ENCODE measurements around the gene MTHFR.
A peak's percentile ranks its signal among the peaks of the same experiment; 100 is the strongest.

MTHFR gene

DNA sequence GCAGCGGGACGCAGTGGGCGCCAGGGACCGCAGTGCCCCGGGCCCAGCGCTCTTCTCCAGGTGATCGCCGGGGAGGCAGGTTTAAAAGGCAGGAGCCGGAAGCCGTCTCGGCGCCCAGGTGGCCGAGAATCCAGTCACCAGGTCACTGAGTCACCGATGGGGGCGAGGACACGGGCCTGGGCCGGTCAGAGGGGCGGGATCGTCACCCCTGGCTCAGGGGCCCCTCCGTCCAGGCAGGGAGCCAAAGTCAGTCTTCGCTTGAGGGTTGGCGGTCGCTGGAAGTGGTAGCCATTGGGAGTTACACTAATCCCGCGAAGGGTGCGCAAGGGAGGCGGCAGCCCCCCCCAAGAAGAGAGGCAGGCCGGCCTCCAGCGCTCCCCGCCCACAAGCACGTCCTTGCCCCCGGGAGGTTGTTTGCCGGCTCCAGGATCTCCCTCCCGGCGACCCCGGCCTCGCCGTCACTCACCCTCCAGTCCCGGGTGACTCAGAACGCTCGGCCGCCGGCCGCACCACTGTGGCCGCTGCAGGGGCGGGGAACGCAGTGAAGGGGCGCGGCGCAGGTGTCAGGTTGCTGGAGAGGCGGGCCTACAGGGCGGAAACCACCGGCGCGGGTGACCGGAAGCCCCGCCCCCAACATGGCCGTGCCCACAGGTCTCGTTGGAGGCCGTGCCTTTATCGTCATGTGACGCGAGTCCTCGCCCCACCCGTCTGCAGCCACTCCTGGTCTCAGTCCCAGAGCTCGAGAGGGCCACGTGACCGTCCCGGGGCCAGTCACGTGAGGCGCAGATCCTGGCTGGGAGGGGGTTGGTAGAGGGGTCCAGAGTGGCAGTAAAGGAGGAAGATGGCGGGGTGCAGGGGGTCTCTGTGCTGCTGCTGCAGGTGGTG lies at the start of gene MTHFR, which contains the start of gene CLCN6:
TSS of gene MTHFR (minus strand) at position 543 of the 885 bp plus-strand sequence. CDS start 2,848 bp downstream, outside the sequence.
TSS of gene CLCN6 (plus strand) at position 770 of the 885 bp plus-strand sequence. CDS start at position 842, 72 bp downstream.
- peak; percentile 99 for DNase-seq

DNA sequence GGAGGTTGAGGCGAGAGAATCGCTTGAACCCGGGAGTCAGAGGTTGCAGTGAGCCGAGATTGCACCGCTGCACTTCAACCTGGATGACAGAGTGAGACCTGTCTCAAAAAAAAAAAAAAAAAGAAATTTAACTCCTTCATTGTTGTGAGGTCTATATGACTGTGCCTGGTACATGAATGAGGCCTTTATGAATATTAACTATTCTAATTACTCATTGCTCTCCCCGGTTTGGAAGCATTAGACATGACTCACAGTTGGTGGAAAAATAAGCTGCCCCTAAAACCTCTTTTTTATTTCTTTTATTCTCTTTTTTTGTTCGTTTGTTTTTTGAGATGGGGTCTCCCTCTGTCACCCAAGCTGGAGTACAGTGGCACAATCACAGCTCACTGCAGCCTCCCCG lies 49.7 kb upstream of the MTHFR start:
- no peak for DNase-seq

DNA sequence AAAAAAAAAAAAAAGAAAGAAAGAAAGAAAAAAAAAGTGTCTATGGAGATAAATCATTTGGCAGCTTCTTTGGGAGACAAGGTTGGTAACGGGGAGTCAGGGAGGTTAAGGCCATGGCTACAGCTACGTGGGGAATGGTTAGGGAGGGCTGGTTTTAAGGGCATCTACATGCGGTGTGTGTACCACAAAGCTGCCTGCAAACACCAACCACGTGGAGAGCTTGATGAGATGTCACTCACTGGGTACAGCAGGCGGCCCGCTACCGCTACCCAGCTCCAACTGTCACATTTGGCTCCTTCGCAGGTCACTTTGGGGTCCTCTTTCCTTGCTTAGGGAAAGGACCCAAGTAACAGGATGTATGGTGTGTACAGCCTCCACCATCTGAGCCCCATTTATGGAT lies 48.8 kb upstream of the MTHFR start:
- DNase-seq: peak; percentile 28

DNA sequence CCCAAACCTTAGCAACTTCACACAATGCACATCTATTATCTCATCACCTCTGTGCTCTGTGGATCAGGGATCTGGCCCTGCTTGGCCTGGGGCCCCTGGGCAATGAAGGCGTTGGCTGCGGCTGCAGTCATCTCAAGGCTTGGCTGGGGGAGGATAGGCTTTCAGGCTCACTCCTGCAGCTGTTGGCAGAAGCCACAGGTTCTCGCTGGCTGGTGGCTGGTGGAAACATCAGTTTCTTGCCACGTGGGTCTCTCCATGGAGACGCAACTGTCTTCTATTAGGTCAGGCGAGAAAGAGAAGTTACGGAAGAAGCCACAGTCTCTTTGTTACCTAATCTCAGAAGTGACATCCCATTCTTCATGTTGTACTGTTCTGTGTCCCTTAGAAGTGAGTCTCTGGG lies 45.4 kb upstream of the MTHFR start:
- DNase-seq: peak; percentile 98

DNA sequence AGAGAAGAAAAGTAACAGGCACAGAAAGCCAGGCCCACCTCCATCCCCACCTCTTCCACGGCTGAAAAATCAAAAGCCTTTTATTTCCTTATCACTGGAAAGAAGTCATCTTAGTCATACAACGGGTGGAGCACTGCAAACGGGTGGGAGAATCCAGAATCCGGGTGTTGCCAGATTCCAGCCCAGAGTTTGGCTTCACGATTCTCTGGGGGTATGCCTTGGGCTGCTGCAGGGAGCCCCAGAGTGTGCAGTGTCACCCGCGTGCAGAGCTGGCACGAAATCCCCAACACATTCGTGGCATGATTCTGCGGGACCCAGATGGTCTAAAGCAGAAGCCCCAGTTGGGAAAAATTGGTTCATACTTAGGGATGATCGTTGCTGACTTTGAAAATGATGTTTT lies 44.4 kb upstream of the MTHFR start:
- DNase-seq: no peak

DNA sequence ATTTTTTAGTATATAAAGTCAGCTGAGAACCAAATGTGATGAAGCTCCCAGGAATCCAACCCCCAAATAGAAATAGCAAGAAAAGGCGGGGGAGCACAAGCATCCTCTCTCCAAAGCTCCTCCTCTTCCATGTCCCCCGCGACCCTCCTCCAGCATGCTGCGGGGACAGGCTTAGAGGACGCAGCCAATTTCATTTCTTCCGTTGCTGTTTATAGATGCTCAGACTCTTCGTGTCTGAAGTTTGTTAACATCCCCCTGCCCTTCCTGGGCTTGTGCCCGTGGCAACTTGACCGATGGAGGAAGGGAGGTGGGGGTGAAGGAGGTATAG lies 42.6 kb upstream of the MTHFR start:
- DNase-seq: no peak

DNA sequence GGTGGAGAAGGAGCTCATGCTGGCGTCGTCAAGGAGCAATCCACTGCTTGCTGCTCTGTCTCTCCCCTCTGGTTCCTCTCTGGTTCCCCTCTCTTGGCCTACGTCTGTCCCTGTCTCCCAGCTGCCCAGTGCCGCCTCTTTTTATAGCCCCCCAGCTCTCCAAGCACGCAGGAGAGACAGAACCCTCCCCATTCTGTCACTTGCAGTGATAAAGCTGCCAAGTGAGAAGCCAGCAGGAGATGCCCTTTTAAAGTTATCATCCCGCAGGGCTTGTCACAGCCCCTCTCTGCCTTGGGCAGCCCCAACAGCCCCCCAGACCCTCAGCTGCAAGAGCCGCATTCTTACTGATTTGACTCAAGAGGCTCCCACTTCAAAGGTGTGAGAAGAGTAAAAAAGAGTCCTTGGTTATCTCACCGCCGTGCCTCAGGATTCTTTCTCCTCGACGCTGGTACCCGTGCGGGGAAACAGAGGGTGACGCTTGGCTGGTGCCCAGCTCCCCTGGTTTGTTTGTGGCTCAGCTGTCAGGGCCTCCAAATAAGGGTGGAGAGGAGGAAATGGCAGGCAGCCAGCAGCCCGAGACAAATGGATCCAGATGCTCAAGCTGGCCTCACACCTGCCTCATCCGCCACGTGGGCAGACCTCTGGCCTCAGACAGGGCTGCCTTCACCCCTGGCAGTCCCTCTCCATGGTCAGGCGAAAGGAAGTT lies 42.1 kb upstream of the MTHFR start, which contains the start of gene NPPA:
TSS of gene NPPA (minus strand) at position 117 of the 706 bp plus-strand sequence. CDS start at position 18, 99 bp downstream.
- DNase-seq: no peak

DNA sequence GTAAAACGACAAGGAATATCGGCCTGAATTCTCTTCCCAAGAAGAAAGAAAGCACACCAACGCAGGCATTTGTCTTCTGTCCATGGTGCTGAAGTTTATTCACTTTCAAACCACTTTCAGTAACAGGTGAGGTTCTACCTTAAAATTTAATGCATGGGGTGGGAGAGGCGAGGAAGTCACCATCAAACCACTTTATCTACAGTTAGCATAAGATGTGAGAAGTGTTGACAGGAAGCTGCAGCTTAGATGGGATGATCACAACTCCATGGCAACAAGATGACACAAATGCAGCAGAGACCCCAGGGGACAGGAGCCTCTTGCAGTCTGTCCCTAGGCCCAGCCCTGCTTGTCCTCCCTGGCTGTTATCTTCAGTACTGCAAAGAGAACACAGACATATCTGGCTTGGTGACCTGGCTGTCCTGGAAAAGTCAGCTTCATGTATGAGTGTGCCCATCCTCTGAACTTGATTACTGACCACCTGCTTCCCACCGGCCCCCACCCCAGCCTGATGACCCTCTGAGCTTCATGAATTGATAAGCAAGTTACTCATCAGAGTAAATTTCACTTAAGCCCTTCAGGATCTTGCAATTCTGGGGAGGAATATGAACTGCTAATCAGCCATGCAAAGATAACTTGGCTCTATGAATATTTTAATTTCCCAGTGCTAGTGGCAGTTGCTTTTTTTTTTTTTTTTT lies 40.0 kb upstream of the MTHFR start:
- DNase-seq: no peak

DNA sequence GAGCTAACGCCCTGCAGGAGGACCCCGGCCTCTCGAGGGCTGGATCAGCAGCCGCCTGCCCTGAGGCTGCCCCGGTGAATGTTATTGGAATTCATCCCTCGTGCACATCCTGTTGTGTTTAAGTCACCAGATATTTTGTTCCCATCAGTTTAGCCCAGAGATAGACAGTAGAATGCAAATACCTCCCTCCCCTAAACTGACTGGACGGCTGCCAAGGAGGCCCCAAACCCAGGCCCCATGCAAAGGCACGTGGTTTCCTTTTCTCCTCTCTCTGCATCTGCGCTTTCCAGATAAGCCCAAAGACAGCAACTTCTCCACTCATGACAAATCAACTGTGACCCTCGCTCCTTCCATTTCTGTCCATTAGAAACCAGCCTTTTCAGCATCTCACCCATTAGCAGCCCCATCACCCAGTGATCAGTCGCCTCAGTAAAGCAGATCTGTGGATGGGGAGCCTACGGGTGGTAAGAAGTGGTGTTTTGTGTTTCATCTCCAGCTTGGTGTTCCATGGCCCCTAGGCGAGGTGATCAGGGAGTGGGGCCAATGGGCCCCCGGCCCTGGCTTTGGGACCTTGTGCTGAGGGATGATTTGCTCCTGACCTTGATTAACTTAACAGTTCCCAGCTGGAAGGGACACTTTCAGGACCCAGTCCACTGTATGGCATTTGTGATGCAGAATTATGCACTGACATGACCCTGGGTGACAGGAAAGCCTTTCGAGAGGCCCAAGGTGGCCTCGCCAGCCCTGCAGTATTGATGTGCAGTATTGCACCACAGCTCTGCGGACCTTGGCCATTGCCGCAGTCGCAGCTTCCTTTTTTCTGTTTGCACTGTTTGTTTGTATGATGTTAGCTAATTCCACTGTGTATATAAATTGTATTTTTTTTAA lies 36.6 kb upstream of the MTHFR start:
- DNase-seq: peak; percentile 74

DNA sequence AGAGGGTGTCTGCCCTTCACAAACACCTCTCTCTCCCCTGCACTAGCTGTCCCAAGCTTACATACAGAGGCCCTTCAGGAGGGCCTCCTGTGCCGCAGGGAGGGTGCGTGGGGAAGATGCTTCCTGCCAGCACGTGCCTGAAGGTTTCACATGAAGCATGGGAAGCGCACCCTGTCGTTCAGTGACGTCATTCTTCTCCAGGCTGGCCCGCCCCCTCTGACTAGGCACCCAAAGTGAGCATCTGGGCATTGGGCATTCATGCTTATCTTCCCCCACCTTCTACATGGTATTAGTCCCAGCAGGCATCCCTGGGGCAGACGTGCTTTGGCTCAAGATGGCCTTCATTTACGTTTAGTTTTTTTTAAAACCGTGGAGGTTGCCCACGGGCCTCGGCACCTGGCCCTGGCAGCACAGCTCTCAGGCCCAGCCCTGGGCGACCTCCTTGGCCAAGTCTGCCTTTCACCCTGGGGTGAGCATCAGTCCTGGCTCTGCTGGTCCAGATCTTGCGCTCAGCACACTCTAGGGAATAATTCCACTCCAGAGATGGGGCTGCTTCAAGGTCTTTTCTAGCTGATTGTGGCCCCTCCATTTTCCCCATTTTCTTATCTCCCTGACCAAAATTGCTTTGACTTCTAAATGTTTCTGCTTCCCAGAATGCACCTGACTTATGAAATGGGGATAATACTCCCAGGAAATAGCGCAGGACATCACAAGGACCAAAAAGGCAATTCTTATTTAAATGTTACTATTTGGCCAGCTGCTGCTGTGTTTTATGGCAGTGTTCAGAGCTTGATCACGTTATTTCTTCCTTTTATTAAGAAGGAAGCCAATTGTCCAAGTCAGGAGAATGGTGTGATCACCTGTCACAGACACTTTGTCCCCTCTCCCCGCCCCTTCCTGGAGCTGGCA lies 35.7 kb upstream of the MTHFR start:
- no peak for DNase-seq

DNA sequence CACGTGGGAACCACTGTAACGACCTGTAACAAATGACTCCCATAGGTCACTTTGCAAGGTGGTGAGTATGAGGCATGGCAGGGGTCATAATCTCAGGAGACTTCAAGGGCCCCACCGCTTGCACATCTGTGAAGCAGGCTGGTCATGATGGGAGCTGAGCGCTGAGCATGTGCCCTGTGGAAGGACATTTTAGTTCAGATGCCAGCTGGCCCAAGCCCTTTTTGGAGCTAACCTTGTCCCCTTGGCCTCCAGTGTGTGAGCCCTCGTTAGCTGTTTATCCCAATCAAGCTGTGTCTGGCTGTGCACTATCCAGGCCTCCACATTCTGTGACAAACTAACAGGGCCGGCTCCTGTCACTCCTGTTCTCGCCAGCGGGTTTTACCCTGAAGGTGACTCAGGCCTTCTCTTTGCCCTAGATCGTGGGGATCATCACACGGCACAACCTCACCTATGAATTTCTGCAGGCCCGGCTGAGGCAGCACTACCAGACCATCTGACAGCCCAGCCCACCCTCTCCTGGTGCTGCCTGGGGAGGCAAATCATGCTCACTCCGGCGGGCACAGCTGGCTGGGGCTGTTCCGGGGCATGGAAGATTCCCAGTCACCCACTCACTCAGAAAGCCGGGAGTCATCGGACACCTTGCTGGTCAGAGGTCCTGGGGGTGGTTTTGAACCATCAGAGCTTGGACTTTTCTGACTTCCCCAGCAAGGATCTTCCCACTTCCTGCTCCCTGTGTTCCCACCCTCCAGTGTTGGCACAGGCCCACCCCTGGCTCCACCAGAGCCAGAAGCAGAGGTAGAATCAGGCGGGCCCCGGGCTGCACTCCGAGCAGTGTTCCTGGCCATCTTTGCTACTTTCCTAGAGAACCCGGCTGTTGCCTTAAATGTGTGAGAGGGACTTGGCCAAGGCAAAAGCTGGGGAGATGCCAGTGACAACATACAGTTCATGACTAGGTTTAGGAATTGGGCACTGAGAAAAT lies 34.3 kb upstream of the MTHFR start:
- DNase-seq: no peak

DNA sequence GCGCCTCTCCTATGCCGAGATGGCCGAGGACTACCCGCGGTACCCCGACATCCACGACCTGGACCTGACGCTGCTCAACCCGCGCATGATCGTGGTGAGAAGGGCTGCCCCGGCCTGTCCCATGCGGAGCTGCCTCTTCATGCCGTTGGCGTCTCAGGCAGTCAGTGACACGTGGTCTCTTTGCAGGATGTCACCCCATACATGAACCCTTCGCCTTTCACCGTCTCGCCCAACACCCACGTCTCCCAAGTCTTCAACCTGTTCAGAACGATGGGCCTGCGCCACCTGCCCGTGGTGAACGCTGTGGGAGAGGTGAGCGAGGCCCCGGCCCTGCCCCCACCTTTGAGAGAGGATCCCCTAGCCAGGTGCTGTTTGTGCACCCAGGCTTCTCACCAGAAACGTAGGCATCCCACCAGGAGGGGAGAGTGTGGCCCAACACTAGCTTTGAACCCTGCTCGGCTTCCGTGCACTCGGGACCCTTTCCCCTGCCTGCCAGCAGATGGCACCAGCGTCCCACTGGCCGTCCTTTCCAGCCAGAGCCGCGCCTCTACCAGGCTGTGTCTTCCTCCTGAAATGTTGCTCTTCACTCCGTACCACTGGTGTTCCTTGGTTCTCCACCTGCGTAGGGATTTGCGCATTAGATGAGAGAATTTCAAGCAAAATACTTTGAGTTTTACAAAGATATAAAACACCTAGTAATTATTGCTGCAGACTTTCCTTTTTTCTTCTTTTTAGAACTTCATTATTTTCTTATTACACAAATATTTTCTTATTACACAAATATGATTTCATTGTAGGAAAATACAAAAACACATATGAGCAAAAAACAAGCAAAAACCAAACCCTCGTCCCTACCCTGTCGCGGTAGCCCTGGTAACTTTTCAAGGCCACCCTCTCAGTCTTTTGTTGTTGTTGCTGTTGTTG lies 32.8 kb upstream of the MTHFR start:
- peak; percentile 41 for DNase-seq

DNA sequence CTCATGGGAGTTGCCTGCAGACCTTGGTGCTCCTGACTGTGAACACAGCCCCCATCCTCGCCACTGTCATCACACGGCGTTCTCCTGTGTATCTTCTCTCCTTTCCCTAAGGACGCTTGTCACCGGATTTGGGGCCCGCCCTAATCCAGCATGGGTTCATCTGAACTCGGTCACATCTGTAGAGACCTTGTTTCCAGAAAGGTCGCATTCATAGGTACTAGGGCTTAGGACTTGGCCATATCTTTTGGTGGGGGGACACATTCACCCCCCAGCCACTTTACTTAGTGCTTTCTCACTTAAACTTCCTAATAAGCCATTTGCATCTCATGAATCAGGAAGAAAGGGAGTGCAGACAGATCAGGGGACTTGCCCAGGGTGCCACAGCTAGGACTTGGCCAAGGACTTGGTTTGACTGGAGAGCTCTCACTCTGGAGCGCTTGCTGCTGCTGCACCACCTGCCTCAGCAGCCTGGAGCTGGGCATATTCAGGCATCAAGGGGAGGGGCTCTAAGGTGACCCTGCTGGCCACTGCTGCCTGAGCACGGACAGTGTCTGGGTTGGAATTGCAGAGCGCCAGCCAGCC lies 32.1 kb upstream of the MTHFR start:
- DNase-seq: no peak

DNA sequence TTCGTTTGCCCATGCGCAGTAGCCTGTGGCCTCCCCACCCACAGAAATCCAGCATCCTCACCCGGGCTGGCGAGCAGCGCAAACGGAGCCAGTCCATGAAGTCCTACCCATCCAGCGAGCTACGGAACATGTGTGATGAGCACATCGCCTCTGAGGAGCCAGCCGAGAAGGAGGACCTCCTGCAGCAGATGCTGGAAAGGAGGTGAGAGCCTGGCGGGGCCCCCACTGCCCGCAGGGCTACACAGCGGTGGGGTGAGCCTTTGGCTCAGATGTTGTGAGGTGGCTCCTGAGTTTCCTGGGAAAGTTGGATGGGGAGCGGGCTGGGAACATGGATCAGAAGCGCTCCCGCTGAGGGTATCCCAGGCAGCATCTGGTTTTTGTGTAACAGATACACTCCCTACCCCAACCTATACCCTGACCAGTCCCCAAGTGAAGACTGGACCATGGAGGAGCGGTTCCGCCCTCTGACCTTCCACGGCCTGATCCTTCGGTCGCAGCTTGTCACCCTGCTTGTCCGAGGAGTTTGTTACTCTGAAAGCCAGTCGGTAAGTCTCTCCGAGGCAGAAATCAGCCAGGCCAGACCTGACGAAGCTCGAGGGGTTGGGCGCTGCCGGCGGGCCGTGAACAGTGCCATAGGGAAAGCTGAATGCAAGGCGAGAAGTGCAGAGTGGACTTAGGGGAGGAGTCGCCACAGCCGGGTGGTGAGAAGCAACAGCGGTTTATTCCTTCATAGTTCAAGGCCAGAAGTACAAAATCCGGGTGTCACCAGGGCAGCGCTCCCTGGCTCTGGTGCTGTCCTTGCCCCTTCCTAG lies 31.4 kb upstream of the MTHFR start:
- no peak for DNase-seq

DNA sequence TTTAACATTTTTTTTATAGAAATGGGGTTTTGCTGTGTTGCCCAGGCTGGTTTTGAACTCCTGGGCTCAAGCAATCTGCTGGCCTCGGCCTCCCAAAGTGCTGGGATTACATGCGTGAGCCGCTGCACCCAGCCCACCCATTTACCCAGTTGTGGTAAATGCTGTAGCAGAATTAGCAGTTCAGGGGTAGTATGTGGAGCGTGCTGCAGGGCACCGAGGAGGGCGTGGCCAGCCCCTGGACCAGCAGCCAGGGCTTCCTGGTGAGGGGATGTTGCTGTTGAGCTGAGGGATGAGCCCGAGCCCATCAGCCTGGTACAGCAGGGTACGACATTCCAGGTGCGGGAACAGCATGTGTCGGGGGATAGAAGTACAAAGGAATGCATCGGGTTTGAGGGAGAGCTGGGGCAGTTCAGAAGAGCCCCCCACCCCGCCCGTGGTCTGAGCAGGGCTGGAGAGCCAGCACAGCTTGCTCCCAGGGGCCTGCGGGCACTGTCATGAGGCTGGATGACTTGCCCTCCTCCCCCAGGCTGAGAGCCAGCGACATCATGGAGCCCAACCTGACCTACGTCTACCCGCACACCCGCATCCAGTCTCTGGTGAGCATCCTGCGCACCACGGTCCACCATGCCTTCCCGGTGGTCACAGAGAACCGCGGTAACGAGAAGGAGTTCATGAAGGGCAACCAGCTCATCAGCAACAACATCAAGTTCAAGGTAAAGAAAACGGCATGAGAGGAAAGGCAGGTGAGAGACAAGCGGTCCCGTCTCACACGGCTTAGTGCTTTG lies 29.9 kb upstream of the MTHFR start:
- DNase-seq: no peak

DNA sequence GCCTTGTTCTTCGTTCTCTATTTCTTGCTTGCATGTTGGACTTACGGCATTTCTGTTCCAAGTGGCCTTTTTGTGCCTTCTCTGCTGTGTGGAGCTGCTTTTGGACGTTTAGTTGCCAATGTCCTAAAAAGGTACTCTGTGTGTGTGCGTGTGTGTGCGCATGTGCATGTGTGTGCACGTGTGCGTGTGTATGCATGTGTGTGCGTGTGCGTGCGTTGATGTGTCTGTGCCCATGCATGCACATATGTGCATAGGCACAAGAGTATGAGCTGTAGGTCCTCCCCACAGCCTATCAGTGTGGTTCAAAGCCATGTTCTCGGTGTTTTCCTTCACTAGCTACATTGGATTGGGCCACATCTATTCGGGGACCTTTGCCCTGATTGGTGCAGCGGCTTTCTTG lies 28.1 kb upstream of the MTHFR start:
- DNase-seq: no peak

DNA sequence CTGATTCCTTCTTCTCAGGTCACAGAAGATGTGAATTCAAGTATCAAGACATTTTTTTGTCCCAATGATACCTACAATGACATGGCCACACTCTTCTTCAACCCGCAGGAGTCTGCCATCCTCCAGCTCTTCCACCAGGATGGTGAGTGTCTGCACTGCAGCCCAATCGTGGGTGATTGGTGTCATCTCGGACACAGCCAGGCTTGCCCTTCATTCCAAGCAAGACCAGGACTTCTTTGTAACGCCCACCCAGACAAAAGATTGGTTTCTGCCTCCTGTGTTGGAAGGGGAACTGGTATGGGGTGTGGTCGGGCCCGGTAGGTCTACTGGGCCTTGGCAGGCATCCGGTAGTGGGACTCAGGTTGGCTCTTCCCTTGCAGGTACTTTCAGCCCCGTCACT lies 27.7 kb upstream of the MTHFR start:
- no peak for DNase-seq

Measured in MV-4-11 (cell line).